HG03571 (cell line): ENCODE measurements around the gene SRXN1.

Source experiments
- ATAC-seq: cut with Tn5 transposase; IDR thresholded peaks from one replicate; pipeline ENCODE4 v1.9.1; 2021; ENCODE audit not compliant: unreplicated experiment

Gene SRXN1

GRCh38 chr20:637559-637958, 15.4 kb downstream of the SRXN1 start:
- ATAC-seq: no peak

GRCh38 chr20:635893-636338, 17.1 kb downstream of the SRXN1 start:
- ATAC-seq: no peak

- no peak for ATAC-seq
These were observed 17.7 kb downstream of the SRXN1 start for GRCh38 chr20:635028-635892.

GRCh38 chr20:634148-634925, 18.7 kb downstream of the SRXN1 start:
- ATAC-seq: no peak

- ATAC-seq: no peak
These were observed 21.9 kb downstream of the SRXN1 start for GRCh38 chr20:631101-631500.

GRCh38 chr20:626579-626978, 26.4 kb downstream of the SRXN1 start:
- ATAC-seq: no peak

- no peak for ATAC-seq
These were observed 27.6 kb downstream of the SRXN1 start for GRCh38 chr20:625360-625932.

GRCh38 chr20:623704-624103, 29.3 kb downstream of the SRXN1 start:
- no peak for ATAC-seq

- no peak for ATAC-seq
These were observed 30.0 kb downstream of the SRXN1 start for GRCh38 chr20:623021-623420.

- no peak for ATAC-seq
These were observed 30.8 kb downstream of the SRXN1 start for GRCh38 chr20:622161-622560.

- no peak for ATAC-seq
These were observed 31.8 kb downstream of the SRXN1 start for GRCh38 chr20:621125-621756.

- no peak for ATAC-seq
These were observed 32.8 kb downstream of the SRXN1 start for GRCh38 chr20:620246-620645.

- no peak for ATAC-seq
These were observed 34.0 kb downstream of the SRXN1 start for GRCh38 chr20:618980-619379.

- ATAC-seq: no peak
These were observed 34.9 kb downstream of the SRXN1 start for GRCh38 chr20:617934-618690.

- no peak for ATAC-seq
These were observed 37.5 kb downstream of the SRXN1 start for GRCh38 chr20:615514-615913.

GRCh38 chr20:611843-612185, 41.2 kb downstream of the SRXN1 start:
- no peak for ATAC-seq

GRCh38 chr20:611047-611842, 41.8 kb downstream of the SRXN1 start:
- ATAC-seq: no peak

GRCh38 chr20:610130-611046, 42.6 kb downstream of the SRXN1 start, which contains the start of gene TCF15:
TCF15 (minus strand) TSS chr20:610309; CDS start chr20:610237, 72 bp downstream.
- ATAC-seq: no peak
